Measurements from ENCODE around the gene SPINK13.

DNA sequence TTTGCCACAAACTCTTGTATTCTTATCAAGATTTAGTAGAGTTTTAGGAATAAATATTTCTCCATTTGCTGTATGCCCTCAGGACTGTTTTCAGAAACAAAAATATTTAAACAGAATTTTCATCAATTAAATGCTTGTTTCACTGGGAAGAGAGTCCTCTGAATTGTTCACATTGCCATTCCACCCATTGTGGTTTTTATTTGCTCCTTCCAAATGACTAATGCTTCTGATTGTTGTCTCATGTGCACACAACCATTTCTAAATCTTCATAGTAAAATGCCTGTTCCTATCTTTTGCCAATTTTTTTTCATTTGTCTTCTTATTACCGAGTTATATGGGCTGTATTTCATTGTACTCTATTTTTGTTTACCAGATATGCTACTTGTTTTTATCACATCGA, 19.7 kb upstream of the SPINK13 start:
- TF ChIP-seq, protein P1, sequence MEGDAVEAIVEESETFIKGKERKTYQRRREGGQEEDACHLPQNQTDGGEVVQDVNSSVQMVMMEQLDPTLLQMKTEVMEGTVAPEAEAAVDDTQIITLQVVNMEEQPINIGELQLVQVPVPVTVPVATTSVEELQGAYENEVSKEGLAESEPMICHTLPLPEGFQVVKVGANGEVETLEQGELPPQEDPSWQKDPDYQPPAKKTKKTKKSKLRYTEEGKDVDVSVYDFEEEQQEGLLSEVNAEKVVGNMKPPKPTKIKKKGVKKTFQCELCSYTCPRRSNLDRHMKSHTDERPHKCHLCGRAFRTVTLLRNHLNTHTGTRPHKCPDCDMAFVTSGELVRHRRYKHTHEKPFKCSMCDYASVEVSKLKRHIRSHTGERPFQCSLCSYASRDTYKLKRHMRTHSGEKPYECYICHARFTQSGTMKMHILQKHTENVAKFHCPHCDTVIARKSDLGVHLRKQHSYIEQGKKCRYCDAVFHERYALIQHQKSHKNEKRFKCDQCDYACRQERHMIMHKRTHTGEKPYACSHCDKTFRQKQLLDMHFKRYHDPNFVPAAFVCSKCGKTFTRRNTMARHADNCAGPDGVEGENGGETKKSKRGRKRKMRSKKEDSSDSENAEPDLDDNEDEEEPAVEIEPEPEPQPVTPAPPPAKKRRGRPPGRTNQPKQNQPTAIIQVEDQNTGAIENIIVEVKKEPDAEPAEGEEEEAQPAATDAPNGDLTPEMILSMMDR (IDR thresholded peaks at IDR 0.05; ENCODE audit: poor library complexity, severe bottlenecking): no peak
- no peak for TF ChIP-seq TAF1 (IDR thresholded peaks at IDR 0.05; ENCODE audit: low read depth)
